ENCODE data around the gene RPS2. TPM values are rescaled to one million over a fixed set of nuclear protein-coding genes. Genes with fewer than 3 reads are reported as not detected.

The RPS2 gene
- total and polyA plus RNA-seq, 8 donors, result 1,832 to 2,607 (median 2,226) TPM

- Histone ChIP-seq H3K9me3 (no peaks in the 10 kb centered on the region), H3K36me3 (peaks cover 0 to 57% of the 10 kb centered on the region in 2 donors), H3K27me3 (peaks cover 15 to 33% of the 10 kb centered on the region in 2 donors), H3K4me1 (peaks cover 17 to 33% of the 10 kb centered on the region in 2 donors), H3K4me3 (no peak overlapping the region), H3K27ac (no peak overlapping the region)
- ATAC-seq (no peak), DNase-seq (peak in 1 of 4 donors; percentile 81)
- TF ChIP-seq CTCF (IDR thresholded peaks at IDR 0.05), result no peak
- intact Hi-C loops (cut with DNase I), result no loop called here
Measured at GRCh38 chr16:1975432-1976215, 11.0 kb upstream of the RPS2 start.

- TF ChIP-seq CTCF (IDR thresholded peaks at IDR 0.05), result no peak
- peaks cover 0 to 56% of the 10 kb centered on the region in 2 donors for H3K36me3 ChIP-seq
- no peak overlapping the region for H3K27ac ChIP-seq
- peak in 1 of 4 donors; percentile 75 for DNase-seq
- H3K27me3 ChIP-seq, result peaks cover 3 to 21% of the 10 kb centered on the region in 2 donors
- no peak overlapping the region for H3K4me3 ChIP-seq
- no peak for ATAC-seq
- H3K9me3 ChIP-seq, result no peaks in the 10 kb centered on the region
- intact Hi-C loops (cut with DNase I), result no loop called here
- H3K4me1 ChIP-seq, result peaks cover 17 to 34% of the 10 kb centered on the region in 2 donors
Measured at GRCh38 chr16:1974157-1975070, 9.8 kb upstream of the RPS2 start.

GRCh38 chr16:1973461-1974156, 9.0 kb upstream of the RPS2 start:
- peaks cover 0 to 13% of the 10 kb centered on the region in 2 donors for H3K27me3 ChIP-seq
- no peak for ATAC-seq
- intact Hi-C loops (cut with DNase I), result no loop called here
- peaks cover 17 to 25% of the 10 kb centered on the region in 2 donors for H3K4me1 ChIP-seq
- TF ChIP-seq CTCF (IDR thresholded peaks at IDR 0.05), result no peak
- DNase-seq, result no peak
- H3K4me3 ChIP-seq, result no peak overlapping the region
- H3K27ac ChIP-seq, result no peak overlapping the region
- no peaks in the 10 kb centered on the region for H3K9me3 ChIP-seq
- H3K36me3 ChIP-seq, result peaks cover 0 to 48% of the 10 kb centered on the region in 2 donors

- Histone ChIP-seq H3K4me1 (peaks cover 17 to 25% of the 10 kb centered on the region in 2 donors), H3K27ac (peak overlapping the region in 1 of 2 donors; percentile 97), H3K9me3 (no peaks in the 10 kb centered on the region), H3K36me3 (peaks cover 0 to 37% of the 10 kb centered on the region in 2 donors), H3K4me3 (peak overlapping the region; percentile 98 to 99), H3K27me3 (peaks cover 0 to 2% of the 10 kb centered on the region in 2 donors)
- TF ChIP-seq CTCF (IDR thresholded peaks at IDR 0.05), result no peak
- peak in 1 of 4 donors; percentile 76 for DNase-seq
- intact Hi-C loops (cut with DNase I), result no loop called here
- ATAC-seq, result peak; percentile 13
Measured at GRCh38 chr16:1972490-1972877, 7.9 kb upstream of the RPS2 start.
